ENCODE results near the gene ARHGAP15.

DNA sequence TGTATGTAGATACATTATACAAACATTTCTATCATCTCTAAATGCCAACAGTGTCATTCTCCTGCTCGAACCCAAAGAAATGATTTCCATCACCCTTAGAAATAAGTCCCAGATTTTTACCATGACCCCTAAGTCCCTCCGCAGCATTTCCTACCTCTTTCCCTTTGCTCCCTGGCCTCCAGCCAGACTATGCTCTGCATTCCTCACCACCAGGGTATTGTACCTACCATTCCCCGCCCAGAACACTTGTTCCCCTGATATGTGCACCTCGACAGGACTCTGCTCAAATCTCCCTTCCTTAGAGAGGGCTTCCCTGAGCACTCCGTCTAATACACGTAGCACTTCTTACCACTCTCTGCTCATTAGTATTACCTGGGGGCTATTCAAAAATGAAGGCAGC, 630.2 kb downstream of the ARHGAP15 start:
- TF ChIP-seq, protein P1, sequence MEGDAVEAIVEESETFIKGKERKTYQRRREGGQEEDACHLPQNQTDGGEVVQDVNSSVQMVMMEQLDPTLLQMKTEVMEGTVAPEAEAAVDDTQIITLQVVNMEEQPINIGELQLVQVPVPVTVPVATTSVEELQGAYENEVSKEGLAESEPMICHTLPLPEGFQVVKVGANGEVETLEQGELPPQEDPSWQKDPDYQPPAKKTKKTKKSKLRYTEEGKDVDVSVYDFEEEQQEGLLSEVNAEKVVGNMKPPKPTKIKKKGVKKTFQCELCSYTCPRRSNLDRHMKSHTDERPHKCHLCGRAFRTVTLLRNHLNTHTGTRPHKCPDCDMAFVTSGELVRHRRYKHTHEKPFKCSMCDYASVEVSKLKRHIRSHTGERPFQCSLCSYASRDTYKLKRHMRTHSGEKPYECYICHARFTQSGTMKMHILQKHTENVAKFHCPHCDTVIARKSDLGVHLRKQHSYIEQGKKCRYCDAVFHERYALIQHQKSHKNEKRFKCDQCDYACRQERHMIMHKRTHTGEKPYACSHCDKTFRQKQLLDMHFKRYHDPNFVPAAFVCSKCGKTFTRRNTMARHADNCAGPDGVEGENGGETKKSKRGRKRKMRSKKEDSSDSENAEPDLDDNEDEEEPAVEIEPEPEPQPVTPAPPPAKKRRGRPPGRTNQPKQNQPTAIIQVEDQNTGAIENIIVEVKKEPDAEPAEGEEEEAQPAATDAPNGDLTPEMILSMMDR (IDR thresholded peaks at IDR 0.05): no peak
- TF ChIP-seq POLR2A (IDR thresholded peaks at IDR 0.05): no peak
